GM23338 (cell line): ENCODE results near the gene CLDN2. TPM values are rescaled to one million over a fixed set of nuclear protein-coding genes. Genes with fewer than 3 reads are reported as not detected.

Experiments
- ATAC-seq: fragments of 200-7000 bp; cut with Tn5 transposase; 3 replicates; pipeline ENCODE4 v1.9.1; 2020
- DNase-seq: peaks from one replicate; pipeline ENCODE4 v3.0.0-alpha.2; 2015; ENCODE audit warnings: low spot score
- H2AFZ ChIP-seq: fragments of 200-600 bp; sonication (generic); 2 replicates; pipeline ENCODE4 v1.8.0; 2016; ENCODE audit warnings: antibody characterized with exemption, mild to moderate bottlenecking, moderate library complexity
- H3F3A ChIP-seq: fragments of 200-600 bp; sonication (generic); replicated peaks from 2 replicates; pipeline ENCODE4 v1.8.0; 2017; ENCODE audit warnings: antibody characterized with exemption, mixed run types, low read depth
- H3K27ac ChIP-seq: fragments of 200-600 bp; sonication (generic); 2 replicates; pipeline ENCODE4 v1.6.1; 2016; ENCODE audit warnings: low read depth
- H3K27me3 ChIP-seq: fragments of 200-600 bp; sonication (generic); 2 replicates; pipeline ENCODE4 v1.8.0; 2016; ENCODE audit warnings: mild to moderate bottlenecking, mixed run types, moderate library complexity; ENCODE audit not compliant: insufficient read depth
- H3K36me3 ChIP-seq: fragments of 200-600 bp; sonication (generic); 2 replicates; pipeline ENCODE4 v1.8.0; 2016; ENCODE audit warnings: mild to moderate bottlenecking; ENCODE audit not compliant: insufficient read depth
- H3K4me1 ChIP-seq: fragments of 200-600 bp; sonication (generic); 2 replicates; pipeline ENCODE4 v1.8.0; 2016; ENCODE audit warnings: mild to moderate bottlenecking, moderate library complexity; ENCODE audit not compliant: insufficient read depth
- H3K4me2 ChIP-seq: fragments of 200-600 bp; sonication (generic); 2 replicates; pipeline ENCODE4 v1.7.1; 2017; ENCODE audit warnings: mixed run types
- H3K4me3 ChIP-seq: fragments of 200-600 bp; sonication (generic); 2 replicates; pipeline ENCODE4 v1.6.1; 2016; ENCODE audit warnings: mixed run types
- H3K79me2 ChIP-seq: fragments of 200-600 bp; sonication (generic); replicated peaks from 2 replicates; pipeline ENCODE4 v1.8.0; 2017; ENCODE audit warnings: mild to moderate bottlenecking; ENCODE audit not compliant: insufficient read depth
- H3K9me2 ChIP-seq: fragments of 200-600 bp; sonication (generic); 2 replicates; pipeline ENCODE4 v1.8.0; 2017; ENCODE audit not compliant: insufficient read depth
- H4K20me1 ChIP-seq: fragments of 200-600 bp; sonication (generic); replicated peaks from 2 replicates; pipeline ENCODE4 v1.8.0; 2017; ENCODE audit warnings: mild to moderate bottlenecking; ENCODE audit not compliant: insufficient read depth
- H3K27ac Mint-ChIP-seq: 2 replicates; pipeline ENCODE4 v1.8.0; 2020; ENCODE audit warnings: inconsistent platforms, mild to moderate bottlenecking, moderate library complexity, mixed read lengths
- H3K27me3 Mint-ChIP-seq: 3 replicates; pipeline ENCODE4 v1.8.0; 2022; ENCODE audit warnings: low read depth, mild to moderate bottlenecking, moderate library complexity, mixed read lengths, inconsistent platforms; ENCODE audit not compliant: insufficient read depth, poor library complexity
- H3K36me3 Mint-ChIP-seq: 3 replicates; pipeline ENCODE4 v1.8.0; 2021; ENCODE audit warnings: low read depth, mild to moderate bottlenecking, inconsistent platforms, moderate library complexity, mixed read lengths
- H3K4me1 Mint-ChIP-seq: 3 replicates; pipeline ENCODE4 v1.8.0; 2020; ENCODE audit warnings: mild to moderate bottlenecking, inconsistent platforms, mixed read lengths
- H3K4me3 Mint-ChIP-seq: 3 replicates; pipeline ENCODE4 v1.8.0; 2021; ENCODE audit warnings: moderate library complexity, mild to moderate bottlenecking, inconsistent platforms, mixed read lengths
- H3K9me3 Mint-ChIP-seq: 3 replicates; pipeline ENCODE4 v1.8.0; 2020; ENCODE audit warnings: moderate library complexity, mild to moderate bottlenecking, inconsistent platforms, mixed read lengths
- CREB1 ChIP-seq: fragments of 250-450 bp; sonication (Bioruptor Pico); IDR thresholded peaks from 2 replicates; pipeline ENCODE4 v1.5.0; 2020; ENCODE audit warnings: low read depth, mild to moderate bottlenecking, moderate library complexity
- CTCF ChIP-seq, 2 experiments: fragments of 200-600 bp in 1 of 2; sonication (generic) in 1 of 2; conservative IDR thresholded peaks; 2 replicates each; pipeline versions ENCODE4 v1.5.1 to v1.6.1; 2016 to 2017; ENCODE audit warnings: antibody characterized with exemption in 2 of 2, low read depth in 2 of 2, mild to moderate bottlenecking in 2 of 2, moderate library complexity in 1 of 2
- EZH2 ChIP-seq: fragments of 200-600 bp; sonication (generic); IDR thresholded peaks from one replicate; pipeline ENCODE4 v1.8.0; 2017; ENCODE audit warnings: antibody characterized with exemption, mild to moderate bottlenecking, low read depth; ENCODE audit not compliant: unreplicated experiment
- EZH2phosphoT487 ChIP-seq: fragments of 200-600 bp; sonication (generic); IDR thresholded peaks from one replicate; pipeline ENCODE4 v1.8.1; 2018; ENCODE audit warnings: antibody characterized with exemption; ENCODE audit not compliant: unreplicated experiment
- JUNB ChIP-seq: IDR thresholded peaks from one replicate; pipeline ENCODE4 v1.6.1; 2016; ENCODE audit warnings: antibody characterized with exemption; ENCODE audit not compliant: unreplicated experiment
- NANOG ChIP-seq: IDR thresholded peaks from 2 replicates; pipeline ENCODE4 v1.6.1; 2016; ENCODE audit warnings: antibody characterized with exemption, borderline replicate concordance
- POLR2AphosphoS5 ChIP-seq: IDR thresholded peaks from 2 replicates; pipeline ENCODE4 v1.6.1; 2016; ENCODE audit warnings: antibody characterized with exemption, low read depth
- STAT1 ChIP-seq: IDR thresholded peaks from one replicate; pipeline ENCODE4 v1.6.1; 2016; ENCODE audit warnings: antibody characterized with exemption; ENCODE audit not compliant: unreplicated experiment
- ZNF114 ChIP-seq: fragments of 250-450 bp; sonication (Bioruptor Pico); IDR thresholded peaks from 2 replicates; pipeline ENCODE4 v1.5.0; 2020; ENCODE audit warnings: mild to moderate bottlenecking, moderate library complexity
- ZNF331 ChIP-seq: fragments of 250-450 bp; sonication (Bioruptor Pico); IDR thresholded peaks from 2 replicates; pipeline ENCODE4 v1.5.0; 2020; ENCODE audit warnings: low read depth, mild to moderate bottlenecking, moderate library complexity
- ZNF462 ChIP-seq: fragments of 250-450 bp; sonication (Bioruptor Pico); IDR thresholded peaks from 2 replicates; pipeline ENCODE4 v1.5.0; 2020; ENCODE audit warnings: mild to moderate bottlenecking, moderate library complexity
- polyA plus RNA-seq: library from polyadenylated mRNA; unstranded; fragments of >200 nt; fragmentation: Nextera tagmentation; extraction: Ambion mirVana; gene quantifications from 2 replicates; pipeline ENCODE4 v1.2.1, GENCODE V29; 2016
- total RNA-seq: library from RNA; depleted of rRNA; stranded (reverse); fragments of >200 nt; shearing (Covaris generic); gene quantifications from 2 replicates; pipeline ENCODE4 v1.2.3, GENCODE V29; 2014

CLDN2 gene
- total and polyA plus RNA-seq, 2 experiments from 2014 or later = not detected

GRCh38 chrX:106939566-106939965, 19.4 kb downstream of the CLDN2 start:
- Mint-ChIP-seq H3K9me3 (no peaks in the 10 kb centered on the region), H3K27ac (no peak overlapping the region), H3K4me1 (no peaks in the 10 kb centered on the region), H3K36me3 (peaks cover 3% of the 10 kb centered on the region; the same call in 1 of the 3 replicates), H3K27me3 (no peaks in the 10 kb centered on the region), H3K4me3 (no peak overlapping the region)
- TF ChIP-seq ZNF331 (no peak), EZH2phosphoT487 (no peak), CREB1 (CRISPR knock-in tag) (no peak), POLR2AphosphoS5 (no peak), NANOG (no peak), EZH2 (no peak), CTCF (conservative IDR thresholded peaks at IDR 0.05; ENCODE audit: low read depth in 2 of 2) (no peak), STAT1 (no peak), ZNF114 (CRISPR knock-in tag) (no peak), JUNB (no peak), ZNF462 (CRISPR knock-in tag) (no peak)
- Histone ChIP-seq H3K4me2 (no peak overlapping the region), H3K27ac (no peak overlapping the region), H3K36me3 (no peaks in the 10 kb centered on the region), H2AFZ (no peak overlapping the region), H4K20me1 (no peaks in the 10 kb centered on the region), H3K79me2 (no peaks in the 10 kb centered on the region), H3K4me1 (no peaks in the 10 kb centered on the region), H3F3A (no peaks in the 10 kb centered on the region), H3K27me3 (no peaks in the 10 kb centered on the region), H3K9me2 (no peaks in the 10 kb centered on the region), H3K4me3 (no peak overlapping the region)
- no peak for DNase-seq
- ATAC-seq = no peak
